HG03432 (cell line): ENCODE data around the gene AP1S3.
"Not testable (repeated sequence)": the region's sequence is repeated elsewhere in the genome, so short reads cannot be mapped to it uniquely, and the experiment has no call there.

Experiments used
- ATAC-seq: cut with Tn5 transposase; IDR thresholded peaks from one replicate; pipeline ENCODE4 v1.9.1; 2021; ENCODE audit warnings: mild to moderate bottlenecking, moderate library complexity; ENCODE audit not compliant: unreplicated experiment

AP1S3 gene

DNA sequence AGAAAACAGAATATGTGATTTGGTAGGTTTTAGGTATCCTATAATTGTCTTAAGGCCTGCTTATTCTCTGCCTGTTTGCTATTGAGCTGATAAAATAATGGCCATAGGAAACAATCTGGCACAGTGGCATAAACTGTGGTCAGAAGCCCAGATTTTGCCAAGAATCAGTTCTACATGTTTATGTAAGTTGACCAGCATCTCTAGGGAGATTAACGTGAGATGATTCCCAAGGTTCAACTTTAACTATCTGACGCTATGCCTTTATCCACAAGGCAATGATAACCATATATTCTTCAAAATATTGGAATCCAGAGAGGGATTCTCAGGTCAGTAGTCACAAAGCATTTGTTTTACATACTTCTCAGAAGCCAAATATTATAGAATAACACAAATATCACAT lies 25.6 kb downstream of the AP1S3 start:
- ATAC-seq: no peak

DNA sequence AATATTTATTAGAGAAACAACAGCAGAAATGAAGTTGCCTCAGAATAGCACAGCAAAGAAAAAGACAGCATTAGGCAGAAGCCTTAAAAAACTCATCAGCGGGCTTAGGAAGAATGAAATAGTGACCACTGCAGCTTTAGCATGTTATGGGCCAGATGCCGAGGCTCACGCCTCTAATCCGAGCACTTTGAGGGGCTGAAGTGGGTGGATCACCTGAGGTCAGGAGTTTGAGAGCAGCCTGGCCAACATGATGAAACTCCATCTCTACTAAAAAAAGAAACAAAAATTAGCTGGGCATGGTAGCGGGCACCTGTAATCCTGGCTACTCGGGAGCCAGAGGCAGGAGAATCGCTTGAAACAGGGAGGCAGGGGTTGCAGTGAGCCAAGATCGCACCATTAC lies 32.4 kb downstream of the AP1S3 start:
- ATAC-seq: no peak

DNA sequence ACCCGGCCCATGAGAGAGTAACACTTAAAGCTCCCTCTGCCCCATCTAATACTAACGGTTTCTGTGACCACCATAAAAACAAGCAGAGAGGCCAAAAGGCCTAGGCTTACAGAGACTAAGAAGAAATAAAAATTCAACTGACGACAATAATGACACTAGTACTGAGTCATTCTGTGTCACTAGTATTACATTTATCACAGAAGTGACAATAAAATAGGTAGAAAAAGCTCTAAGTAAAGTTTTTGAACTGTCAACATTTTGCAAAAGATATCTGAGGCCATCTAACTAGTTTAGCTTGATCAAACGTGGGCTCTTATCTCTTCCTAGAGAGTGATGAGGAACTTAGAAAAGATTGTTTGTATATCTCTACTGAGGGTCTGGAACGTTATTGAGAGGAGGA lies 35.6 kb downstream of the AP1S3 start:
- no peak for ATAC-seq

DNA sequence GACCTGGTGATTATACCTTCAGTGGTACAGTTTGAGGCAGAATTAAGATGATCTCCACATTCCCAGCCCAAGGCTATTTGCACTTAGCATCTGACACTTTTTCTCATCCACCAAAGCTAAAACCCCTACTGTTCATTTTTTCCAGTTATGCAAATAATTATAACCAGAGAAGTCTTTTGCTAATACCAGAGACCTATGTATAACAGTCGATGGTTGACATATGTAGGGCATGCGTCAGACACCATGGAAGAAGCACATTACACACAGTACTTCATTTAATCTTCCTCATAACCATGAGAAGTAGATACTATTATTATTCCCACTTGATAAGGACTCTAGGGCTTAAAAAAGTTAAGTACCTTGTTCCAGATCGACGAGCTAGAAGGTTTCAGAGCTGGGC lies 36.5 kb downstream of the AP1S3 start:
- ATAC-seq: peak; percentile 24

- ATAC-seq: peak; percentile 98
Measured at GRCh38 chr2:223797811-223798721, 39.3 kb downstream of the AP1S3 start.

DNA sequence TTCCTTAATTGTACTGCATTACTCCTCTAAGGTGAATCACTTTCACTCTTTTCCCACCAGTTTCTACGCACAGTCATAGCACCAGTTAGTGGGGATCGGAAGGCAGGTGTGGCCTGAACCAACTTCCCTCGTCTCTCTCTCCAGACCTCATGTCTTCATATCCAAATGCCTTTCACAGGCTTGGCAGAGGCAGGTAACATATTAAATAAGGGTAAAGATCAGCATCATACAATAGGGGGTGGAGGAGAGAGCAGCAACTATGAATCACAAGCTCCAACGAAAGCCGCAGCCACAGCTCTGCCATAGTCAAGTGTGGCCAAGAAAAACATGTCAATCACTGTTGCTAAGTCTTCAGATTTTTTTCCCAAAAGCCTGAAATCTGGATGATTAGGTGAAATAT lies 40.3 kb downstream of the AP1S3 start:
- no peak for ATAC-seq

DNA sequence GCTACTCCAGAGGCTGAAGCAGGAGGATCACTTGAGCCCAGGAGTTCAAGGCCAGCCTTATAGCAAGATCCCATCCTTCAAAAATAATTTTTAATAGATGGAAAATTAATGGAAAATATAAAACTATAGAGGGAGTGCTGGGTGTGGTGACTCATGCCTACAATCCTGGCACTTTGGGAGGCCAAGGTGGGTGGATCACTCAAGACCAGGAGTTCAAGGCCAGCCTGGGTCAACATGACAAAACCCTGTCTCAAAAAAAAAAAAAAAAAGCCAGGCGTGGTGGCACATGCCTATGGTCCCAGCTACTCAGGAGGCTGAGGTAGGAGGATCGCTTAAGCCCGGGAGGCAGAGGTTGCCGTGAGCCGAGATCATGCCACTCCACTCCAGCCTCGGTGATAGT lies 48.0 kb downstream of the AP1S3 start:
- ATAC-seq: no peak

GRCh38 chr2:223788826-223789225 lies 48.6 kb downstream of the AP1S3 start:
- no peak for ATAC-seq

DNA sequence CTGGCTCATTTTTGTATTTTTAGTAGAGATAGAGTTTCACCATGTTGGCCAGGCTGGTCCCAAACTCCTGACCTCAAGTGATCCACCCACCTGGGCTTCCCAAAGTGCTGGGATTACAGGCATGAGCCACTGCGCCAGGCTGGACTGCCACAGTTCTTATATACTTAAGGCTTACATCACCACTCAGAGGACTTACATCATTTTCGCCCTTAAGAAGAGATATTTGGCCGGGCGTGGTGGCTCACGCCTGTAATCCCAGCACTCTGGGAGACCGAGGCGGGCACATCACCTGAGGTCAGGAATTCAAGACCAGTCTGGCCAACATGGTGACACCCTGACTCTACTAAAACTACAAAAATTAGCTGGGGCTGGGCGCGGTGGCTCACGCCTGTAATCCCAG lies 49.3 kb downstream of the AP1S3 start:
- ATAC-seq: not testable (repeated sequence)

DNA sequence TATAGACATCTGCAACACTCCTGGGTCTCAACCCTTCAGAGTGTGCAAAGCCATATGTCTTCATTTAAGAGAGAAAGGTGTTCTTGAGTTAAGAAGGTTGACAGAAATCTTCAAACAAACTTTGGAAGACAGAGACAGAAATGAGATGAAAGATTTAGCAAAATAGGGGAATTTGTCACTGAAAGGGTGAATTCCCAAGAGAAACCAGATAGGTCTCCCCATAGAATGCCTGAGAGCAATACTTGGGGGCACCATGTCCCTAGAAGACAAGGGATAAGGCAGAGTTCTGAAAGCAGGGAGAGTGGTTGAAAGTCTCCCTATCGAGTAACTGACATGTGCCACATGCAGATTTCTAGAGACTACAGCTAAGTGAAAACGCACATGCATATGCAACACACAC lies 50.0 kb downstream of the AP1S3 start:
- ATAC-seq: peak; percentile 53

DNA sequence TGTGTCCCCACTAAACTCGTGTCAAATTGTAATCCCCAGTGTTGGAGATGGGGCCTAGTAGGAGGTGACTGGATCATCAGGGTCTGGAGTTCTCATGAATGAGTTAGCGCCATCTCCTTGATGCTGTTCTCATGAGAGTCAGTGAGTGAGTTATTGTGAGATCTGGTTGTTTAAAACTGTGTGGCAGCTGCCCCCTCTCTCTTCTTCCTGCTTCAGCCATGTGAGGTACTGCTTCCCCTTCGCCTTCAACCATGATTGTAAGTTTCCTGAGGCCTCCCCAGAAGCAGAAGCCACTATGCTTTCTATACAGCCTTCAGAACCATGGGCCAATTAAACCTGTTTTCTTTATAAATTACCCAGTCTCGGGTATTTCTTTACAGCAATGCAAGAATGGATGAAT lies 50.4 kb downstream of the AP1S3 start:
- peak; percentile 62 for ATAC-seq

DNA sequence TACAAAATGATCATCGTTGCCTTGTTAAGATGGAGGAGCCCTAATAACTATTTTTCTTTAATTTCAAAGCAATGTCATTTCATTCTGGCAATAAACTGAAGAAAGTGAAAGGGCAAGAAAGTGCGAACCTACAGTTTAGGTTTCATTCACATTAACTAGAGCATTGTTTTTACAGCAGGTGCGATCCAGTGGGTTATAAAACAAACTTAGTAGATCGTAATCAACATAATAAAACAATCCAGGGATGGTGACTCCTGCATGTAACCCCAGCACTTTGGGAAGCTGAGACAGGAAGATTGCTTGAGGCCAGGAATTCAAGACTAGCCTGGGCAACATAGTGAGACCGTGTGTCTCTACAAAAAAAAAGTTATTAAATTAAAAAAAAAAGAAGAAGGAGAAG lies 51.1 kb downstream of the AP1S3 start:
- no peak for ATAC-seq

- no peak for ATAC-seq
Measured at GRCh38 chr2:223784221-223784772, 53.1 kb downstream of the AP1S3 start.

DNA sequence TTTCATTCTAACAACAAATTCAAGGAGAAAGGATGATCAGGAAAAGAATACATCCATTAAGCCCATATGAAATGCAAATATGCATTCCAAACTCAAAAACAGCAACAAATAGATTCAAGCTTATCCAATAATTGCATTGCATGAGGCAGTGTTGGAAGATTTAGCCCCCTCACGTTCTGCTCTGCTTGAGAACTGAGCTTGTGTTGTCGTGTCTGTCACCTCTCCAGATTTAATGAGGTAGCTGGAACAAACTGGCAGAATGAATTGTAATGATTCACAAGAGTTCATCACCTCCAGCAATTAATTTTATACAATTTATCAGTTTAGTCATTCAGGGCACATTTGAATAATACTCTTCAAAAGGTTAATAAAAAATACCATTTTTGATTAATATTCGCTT lies 54.8 kb downstream of the AP1S3 start:
- no peak for ATAC-seq

DNA sequence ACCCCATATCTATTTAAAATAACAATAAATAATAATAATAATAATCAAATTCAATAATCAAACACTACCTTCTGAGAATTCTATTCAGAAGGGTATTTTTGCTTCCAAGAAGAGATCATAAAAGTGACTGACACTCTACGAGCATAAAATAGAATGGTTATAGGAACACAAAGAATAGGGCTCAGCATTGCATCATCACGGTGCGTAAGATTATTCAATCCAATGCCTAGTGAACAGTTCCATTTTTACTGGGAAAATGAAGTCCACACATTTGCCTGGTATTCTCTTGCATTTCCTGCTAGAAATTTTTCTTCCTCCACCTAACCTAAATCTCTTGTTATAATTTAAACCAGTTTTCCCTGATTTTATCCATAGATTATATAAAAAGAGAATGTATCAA lies 55.8 kb downstream of the AP1S3 start:
- no peak for ATAC-seq

DNA sequence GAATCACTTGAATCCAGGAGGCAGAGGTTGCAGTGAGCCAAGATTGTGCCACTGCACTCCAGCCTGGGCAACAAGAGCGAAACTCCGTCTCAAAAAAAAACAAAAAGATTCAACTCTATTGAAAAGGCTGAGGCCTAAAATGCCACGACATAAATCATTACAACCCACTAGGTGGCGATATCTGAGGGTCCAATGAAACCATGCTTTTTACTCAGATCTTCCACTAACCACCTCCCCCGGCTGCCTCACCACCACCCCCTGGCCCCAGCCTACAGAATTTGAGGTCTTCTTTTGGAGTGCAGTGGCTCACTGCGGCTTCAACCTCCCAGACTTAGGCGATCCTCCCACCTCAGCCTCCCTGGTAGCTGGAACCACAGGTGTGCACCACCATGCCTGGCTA lies 57.5 kb downstream of the AP1S3 start:
- peak; percentile 87 for ATAC-seq

DNA sequence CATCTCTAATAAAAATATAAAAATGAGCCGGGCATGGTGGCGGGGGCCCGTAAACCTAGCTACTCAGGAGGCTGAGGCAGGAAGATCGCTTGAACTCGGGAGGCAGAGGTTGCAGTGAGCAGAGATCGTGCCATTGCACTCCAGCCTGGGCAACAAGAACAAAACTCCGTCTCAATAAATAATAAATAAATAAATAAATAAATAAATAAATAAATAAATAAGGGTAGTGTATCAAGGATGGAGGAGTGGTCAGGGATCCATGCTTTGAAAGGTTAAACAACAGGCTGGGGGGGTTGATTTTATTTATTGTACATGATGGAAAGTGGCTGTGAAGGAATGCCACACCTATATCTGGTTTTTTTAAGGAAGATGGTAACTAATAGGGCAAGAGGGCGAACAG lies 63.2 kb downstream of the AP1S3 start:
- ATAC-seq: no peak

GRCh38 chr2:223772363-223772762 lies 65.0 kb downstream of the AP1S3 start:
- ATAC-seq: no peak

DNA sequence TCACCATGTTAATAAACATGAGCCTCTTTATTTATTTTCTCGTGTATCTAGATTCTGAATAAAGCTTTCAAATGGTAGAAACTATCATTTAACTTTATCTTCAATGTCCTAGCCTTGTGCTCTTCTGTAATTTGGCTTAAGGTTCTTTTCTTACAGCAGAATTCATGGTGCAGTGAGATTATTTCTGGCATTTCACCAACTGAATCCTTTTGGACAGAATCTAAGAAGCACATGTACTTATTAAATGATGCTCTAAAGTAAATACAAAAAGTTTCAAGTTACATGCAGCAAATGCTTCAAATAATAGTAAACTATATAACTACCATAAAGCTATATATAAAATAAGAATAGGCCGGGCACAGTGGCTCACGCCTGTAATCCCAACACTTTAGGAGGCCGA lies 65.9 kb downstream of the AP1S3 start:
- ATAC-seq: no peak

- ATAC-seq: no peak
Measured at GRCh38 chr2:223768179-223768578, 69.2 kb downstream of the AP1S3 start.

GRCh38 chr2:223767341-223767740 lies 70.0 kb downstream of the AP1S3 start:
- ATAC-seq: no peak

- ATAC-seq: no peak
Measured at GRCh38 chr2:223765221-223765785, 72.1 kb downstream of the AP1S3 start.
